Cerebellar nuclear complex (tissue), 1 donor: ENCODE data around the gene EXOC5.
"Not testable (repeated sequence)": the region's sequence is repeated elsewhere in the genome, so short reads cannot be mapped to it uniquely, and the experiment has no call there.

ENCODE experiments used
- DNase-seq, 2 experiments: peaks; one replicate each; lab custom pipeline; 2025; lab: John Stamatoyannopoulos, UW

The EXOC5 gene

DNA sequence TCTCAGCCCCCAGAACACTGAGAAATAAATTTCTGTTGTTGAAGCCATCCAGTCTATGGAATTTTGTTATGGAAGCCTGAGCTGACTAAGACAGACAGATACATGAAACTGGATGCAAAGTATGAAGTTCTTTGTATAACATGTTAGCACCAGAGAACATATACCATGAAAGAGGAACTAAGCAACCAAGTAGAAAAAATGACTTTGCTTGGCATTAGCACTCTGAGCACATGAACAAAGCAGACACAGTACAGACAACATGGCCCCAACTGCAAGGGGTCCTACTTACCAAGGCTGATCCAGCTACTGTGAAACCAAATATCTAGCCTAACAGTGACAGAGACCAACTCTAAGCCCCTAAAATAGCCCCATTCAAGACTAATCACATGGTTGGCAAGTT is 13.8 kb downstream of the EXOC5 start:
- no peak for DNase-seq

DNA sequence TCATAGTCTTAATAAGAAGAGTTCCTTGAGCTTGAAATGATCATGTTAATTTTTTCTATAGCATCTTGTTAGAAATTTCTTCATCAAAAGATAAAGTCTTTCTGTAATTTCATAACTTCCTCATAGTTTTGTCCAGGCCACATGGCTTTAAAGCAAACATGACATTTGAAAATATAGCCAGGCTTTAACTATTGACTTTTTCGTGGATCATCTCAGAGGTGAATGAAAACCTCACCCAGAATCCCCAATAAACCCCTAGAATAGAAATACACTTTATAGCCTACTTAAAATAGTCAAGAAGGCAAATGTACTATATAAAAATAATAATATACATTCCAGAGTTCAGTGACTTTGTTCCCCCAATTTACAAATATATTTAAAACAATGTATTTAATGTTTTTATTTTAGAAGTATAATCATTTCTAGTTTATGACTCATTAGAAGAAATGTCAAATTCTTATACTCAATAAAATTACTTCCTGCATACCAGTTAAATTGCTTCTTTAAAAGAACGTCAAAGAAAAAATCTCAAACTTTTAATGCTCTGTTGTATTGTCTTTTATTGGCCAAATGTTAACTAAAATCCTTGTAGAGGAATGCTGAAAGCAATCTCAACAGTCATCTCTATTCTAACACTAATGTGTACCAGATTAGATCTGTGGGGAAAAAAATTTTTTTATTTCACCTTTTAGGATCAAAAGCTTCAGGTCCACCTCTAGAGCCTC is 21.6 kb downstream of the EXOC5 start:
- DNase-seq: no peak

DNA sequence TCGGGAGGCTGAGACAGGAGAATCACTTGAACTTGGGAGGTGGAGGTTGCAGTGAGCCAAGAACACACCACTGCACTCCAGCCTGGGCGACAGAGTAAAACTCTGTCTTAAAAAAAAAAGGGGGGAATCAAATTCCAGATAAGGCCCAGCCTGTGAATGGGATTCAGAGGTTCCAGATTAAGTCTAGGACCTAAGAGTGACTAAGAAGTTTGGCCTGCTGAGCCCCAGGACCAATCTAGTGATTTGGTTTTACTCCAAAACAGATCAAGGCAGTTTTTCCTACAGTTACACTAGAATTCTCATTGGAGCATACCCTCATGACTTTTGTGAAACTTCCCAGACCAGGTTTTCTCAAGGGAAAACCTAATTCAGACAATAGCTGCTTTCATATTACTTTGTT is 22.8 kb downstream of the EXOC5 start:
- DNase-seq: no peak

DNA sequence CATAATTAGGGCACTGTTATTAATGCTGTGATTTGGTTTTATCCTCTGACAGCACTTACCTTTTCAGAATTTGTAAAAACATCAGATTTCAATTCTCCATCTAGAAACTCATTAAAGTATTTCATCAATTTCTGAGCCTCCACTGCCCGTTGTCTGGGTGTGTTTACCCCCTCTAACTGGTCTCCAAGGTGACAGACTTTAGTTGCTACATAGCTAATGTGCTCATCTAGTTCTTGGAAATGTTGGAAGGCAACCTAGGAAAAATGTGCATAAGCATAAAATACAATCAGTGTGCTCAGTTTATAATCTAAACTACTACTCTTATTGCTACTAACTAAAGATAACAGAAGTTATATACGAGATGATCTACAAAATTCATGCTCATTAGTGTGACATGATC is 24.6 kb downstream of the EXOC5 start:
- no peak for DNase-seq

DNA sequence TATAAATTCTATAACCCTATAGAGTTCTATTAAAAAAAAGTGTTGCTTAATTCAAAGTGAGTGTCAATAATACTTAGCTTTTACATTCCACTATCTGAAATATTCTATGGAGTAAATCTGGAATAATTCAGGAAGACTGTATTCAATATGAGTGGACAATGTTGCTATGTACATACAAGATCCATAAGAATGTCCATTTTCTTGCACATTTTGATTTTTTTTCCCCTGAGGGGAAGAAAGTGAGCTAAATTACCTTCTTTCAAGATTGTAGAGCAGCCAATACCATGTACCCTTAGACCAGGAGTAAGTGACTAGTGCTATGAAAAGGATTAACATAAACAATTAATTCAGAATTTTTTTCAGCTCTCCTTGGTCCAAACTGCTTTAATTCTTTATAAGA is 25.4 kb downstream of the EXOC5 start:
- DNase-seq: no peak

DNA sequence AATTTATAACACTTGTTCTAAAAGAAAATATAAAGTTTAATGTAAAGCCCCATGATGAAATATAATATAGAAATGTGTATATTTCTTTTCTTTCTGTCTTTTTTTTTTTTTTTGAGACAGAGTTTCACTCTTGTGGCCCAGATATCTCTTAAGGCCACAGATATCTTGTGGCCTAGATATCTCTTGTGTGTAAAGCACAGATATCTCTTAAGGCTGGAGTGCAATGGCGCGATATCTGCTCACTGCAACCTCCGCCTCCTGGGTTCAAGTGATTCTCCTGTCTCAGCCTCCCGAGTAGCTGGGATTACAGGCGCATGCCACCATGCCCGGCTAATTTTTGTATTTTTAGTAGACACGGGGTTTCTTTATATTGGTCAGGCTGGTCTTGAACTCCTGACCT is 28.6 kb downstream of the EXOC5 start:
- DNase-seq: not testable (repeated sequence)

DNA sequence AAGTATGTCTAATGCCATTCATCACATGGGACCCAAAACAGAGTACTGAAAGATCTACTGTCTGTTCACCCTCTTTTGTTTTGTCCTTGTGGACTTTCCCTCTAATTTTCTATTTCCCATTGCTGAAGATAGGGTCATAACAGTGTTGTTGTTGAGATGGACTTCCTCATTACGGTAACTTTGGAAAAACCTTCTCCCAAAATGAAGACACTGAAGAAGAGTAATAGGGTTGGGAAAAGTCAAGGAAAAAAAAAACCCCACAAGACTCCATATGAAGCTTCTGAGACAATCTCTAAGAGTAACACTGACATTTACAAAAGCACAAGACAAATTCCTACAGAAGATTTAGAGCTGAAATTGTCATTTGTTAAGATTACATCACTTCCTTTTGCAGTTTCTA is 36.7 kb downstream of the EXOC5 start:
- DNase-seq: no peak

DNA sequence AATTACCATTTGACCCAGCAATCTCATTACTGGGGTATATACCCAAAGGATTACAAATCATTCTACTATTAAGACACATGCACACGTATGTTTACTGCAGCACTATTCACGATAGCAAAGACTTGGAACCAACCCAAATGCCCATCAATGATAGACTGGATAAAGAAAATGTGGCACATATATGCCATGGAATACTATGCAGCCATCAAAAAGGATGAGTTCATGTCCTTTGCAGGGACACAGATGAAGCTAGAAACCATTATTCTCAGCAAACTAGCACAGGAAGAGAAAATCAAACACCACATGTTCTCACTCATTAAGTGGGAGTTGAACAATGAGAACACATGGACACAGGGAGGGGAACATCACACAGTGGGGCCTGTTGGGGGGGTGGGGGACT is 40.4 kb downstream of the EXOC5 start:
- DNase-seq: not testable (repeated sequence)

DNA sequence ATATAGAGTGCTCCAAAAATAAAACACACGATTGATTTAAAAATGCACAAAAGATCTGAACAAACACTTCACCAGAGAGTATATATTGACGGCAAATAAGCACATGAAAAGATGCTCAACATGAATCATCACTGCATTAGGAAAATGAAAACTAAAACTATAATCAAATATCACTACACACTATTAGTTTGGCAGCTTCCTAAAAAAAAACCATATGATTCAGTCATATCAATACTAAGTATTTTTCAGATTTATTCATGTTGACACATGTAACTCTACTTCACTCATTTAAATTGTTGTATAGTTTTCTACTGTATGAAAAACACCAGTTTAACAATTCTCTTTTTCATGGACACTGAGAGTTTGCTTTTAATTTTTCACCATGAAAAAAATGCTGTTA is 41.6 kb downstream of the EXOC5 start:
- no peak for DNase-seq

DNA sequence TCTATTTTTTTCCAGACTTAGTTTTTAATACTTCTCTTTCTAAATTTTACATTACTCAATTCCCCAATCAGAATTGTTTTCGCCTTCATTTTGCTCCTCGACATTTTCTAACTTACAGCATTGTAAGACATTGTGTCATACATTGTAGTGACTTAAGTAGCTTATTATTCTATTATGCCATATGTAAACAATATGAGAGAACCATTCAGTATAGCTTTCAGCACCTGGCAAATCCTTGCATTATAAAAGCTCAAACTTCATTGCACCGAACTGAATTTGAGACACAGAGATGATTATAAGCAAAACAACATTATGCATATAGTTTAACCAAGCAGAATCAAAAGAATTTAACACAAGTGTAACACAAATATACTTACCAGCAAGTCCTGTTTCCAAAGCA is 46.8 kb downstream of the EXOC5 start:
- DNase-seq: no peak

DNA sequence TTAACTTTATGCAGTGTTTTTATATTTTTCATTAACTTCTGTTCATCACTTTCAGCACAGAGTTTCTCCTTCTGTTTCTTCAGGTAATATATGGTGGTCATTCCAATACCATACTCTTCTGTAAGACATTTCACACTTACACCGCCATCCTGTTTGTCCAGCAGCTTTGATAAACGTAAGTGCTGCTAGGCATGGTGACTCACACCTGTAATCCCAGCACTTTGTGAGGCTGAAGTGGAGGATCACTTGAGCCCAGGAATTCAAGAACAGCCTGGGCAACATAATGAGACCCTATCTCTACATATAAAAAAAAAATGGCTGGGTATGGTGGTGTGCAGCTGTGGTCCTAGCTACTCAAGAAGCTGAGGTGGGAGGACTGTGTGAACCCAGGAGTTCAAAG is 55.8 kb downstream of the EXOC5 start:
- no peak for DNase-seq

DNA sequence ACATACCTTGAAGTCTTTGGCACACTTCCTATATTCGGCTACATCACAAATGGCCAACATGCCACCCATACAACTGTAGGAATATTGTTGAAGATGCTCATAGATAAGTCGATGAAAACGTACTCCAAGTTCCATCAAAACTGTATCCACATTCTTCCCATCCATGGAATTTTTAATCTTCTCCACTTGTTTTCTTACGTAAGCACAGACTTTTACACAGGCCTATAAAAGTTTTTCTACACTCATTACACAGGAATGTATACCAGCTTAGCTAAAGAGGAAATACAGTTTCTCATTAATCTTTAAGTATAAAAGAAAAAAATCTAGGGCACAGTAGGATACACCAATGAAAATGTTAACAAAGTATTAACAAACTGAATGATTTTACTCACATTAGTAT is 59.1 kb downstream of the EXOC5 start:
- no peak for DNase-seq

DNA sequence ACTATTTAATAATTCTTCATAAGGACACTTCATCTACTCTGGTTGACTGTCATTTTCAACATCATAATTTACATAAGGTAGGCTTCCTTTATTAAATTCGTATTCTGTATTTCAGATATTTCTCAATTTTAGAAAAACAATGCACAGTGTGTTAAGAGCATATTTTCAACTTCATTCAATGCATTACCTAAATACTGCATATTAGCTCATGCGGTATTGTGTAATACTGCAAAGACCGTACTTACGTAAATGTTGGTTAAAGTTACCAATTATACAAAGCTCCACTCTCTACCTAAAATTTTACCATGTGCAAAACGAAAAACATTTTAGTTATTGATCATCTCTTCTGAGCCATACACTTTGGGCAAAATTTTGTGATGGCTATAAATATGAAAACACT is 62.8 kb downstream of the EXOC5 start:
- no peak for DNase-seq

DNA sequence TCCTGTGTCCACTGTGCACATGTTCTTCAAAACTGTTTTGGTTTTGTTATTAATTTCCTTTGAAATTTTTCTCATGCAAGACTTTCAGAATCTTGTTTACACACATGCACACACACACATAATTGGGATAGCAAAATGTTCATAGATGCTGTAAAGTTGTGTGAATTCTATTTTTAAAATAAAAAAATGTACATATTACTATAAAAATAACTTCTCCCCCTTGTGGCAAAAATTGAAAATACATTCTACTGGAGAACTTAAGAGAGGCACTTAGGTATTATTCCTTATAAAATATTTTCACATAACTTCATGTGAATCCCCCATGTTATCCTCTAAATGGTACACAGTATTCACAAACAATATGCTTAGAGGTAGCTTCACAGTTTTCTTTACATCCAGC is 66.0 kb downstream of the EXOC5 start:
- not testable (repeated sequence) for DNase-seq

DNA sequence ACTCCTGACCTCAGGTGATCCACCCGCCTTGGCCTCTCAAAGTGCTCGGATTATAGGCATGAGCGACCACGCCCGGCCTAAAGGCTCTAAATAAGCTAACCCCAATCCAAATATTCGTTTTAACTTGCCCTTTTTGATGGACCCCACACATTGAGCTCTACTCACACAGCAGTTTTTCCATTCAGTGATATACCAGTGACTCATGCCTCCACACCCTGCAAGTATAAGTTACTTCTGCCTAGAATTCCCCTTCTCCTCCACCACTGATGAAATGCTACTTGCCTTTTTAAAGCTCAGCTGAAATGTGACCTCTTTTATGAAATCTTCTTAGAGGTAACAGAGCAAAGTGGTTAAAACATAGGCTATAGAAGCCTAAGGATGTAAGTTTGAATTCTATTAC is 68.8 kb downstream of the EXOC5 start:
- DNase-seq: no peak

DNA sequence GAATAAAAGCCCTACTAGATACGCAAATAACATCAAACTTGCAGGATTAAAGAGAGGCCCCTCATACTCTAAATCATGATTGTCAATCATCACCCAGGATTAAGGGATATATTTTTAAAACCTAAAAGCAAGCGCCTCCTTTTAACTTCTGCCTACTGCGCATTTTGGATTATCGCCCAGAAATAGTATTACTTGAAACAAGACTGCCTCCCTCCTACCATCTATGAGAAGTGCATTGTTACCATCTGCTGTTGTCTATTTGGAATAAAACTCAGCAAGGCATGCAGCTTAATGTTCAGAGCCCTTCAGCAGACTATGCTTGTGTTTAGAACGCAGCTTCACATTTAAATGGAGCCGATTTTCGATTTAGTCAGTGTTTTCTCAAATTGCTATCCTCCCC is 79.6 kb downstream of the EXOC5 start:
- peak in 1 of 2 experiments; percentile 35 for DNase-seq

DNA sequence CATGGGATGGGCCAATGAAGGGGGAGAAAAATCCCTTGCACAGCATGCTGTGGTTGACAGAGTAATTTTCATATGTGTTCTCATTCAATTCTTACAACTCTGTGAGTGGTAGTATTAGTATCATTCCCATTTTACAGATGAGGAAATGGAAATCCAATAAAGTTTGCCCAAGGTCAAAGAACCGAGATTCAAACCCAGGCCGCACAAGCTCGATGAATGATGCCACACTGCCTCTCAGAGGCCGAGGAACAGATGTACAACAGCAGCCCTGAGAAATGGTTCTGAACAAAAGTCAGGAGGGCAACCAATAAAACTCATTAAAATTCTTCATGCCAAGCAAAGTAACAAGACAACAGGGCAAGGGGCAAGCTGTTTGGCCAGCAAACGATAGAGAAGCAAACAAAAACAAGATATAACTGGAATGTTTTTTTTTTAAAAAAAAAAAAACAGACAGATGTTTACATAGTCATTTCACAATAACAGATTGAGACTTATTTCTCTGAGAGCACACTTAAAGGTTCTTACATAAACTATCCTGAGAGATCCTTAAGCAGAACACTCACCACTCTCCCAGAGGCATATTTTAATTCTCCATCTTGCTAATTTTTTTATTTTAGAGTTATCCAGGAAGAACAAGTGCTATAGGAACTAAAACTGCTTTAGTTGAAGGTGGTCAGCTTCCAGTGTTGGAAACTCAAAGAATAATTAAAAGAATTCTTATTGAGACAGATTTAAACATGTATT is 85.8 kb downstream of the EXOC5 start:
- DNase-seq: no peak

DNA sequence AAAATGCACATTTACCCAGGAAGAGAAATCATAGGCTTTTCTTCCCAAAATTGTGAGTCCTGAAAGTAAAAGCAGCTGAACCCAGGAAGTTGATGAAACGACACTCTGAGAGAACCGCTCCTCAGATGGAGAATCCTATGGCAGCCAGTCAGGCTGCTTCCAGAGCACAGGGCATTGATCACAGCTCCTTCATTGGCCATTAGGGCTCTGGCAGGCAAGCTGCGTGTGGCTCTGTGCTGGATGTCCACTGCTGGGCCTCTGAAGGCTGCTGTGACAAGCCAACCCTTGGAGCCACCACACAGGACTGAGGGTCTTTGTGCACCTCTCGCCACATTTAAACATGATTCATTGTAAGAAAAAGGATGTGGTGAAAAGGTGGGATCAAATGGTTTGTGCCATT is 89.4 kb downstream of the EXOC5 start:
- DNase-seq: no peak

DNA sequence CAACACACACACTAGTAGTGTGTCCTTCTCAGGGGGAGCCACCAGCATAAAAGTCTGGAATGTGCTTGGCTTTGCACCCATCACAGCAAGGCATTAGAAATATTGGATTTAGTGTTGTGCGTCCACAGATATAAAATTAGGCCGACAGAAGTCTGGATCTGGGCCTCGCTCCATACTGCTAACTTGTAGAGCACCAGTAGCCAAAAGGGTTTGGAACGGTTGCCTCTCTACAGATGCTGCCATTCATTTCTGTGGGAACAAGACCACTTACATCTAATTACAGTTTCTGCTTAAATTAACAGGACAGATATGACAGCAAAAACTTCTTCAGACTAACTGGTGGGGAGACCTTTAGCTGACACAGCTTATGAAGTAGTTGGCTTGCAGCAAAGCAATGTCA is 94.2 kb downstream of the EXOC5 start:
- DNase-seq: no peak

DNA sequence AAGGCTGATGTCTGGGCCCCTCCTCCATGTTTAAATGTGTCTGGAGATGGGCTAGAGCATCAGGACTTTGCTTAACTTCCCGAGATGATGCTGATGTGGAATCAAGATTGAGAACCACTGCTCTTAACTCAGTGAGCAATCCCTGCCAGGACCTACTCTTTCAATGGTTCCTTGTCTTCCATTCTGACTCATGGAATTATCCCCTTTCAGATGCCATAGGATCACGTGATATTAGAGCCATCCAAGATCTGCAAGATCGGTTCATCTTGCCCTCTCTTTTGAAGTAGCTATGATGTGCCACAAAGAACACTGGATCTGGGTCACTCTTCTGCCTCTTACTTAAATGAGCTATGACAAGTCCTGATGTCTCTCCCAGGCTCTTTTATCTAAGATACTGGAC is 96.8 kb downstream of the EXOC5 start:
- DNase-seq: no peak

DNA sequence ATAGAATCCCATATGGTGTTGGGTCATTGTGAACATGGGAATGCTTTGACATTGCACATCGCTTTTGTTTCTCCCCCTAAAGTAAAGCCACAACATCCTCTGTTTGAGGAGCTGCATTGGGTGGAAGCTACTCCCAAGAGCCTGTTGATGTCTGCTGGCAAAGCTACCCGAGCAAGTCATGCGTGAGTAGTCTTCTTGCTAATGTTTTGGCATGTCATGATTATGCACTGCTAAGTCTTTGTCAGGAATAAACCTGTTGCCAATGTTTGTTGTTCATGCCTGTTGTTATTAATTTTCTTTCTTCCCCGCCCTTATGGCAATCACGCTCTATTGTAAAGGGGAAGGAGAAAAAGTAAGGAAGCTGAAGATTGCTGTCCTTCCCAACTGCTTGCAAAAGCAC is 97.3 kb downstream of the EXOC5 start:
- no peak for DNase-seq

DNA sequence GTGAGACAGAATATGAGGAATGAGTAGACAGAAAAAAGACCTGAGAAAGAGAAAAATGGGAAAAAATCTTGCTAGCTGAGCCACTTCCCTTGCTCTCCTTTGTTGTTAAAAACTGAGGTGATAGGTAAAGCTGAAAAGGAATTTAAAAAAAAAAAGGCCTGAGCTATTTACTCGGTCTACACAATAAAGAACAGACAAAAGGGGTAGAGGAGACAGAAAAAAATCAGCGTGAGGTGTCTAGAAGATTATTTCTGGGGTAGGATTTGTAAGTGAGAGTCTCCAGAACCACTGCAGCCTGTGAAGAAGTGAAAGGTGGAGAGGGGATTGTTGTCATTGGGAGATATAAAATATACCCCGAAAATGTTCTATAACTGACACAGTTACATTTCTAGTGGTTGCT is 98.8 kb downstream of the EXOC5 start:
- no peak for DNase-seq

DNA sequence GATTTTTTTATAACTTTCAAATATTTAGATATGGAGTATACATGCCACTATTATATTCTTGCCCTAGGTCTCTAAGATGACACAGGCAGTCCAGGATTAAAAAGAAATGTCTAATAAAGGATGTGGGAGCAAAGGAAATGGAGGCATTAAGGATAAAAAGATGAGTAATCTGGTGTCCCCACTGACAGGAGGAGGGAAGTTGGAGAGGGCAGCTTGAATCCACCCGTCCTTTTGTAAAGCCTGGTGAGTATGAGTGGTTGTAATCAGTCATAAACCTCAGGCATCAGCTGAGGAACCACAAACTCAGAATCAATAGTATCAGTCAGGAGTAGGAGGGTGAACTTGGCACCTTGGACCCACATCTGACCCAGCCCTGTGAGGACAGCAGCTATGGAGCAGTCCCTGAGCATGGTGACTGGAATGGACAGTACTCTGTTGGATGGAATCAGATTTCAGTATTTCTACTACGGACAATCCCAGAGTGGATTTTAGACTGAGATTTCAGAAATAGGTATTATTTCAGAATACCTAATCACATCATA is 100.5 kb downstream of the EXOC5 start:
- no peak for DNase-seq
